Caco-2 (cell line): ENCODE data around the gene ARG1. TPM values are rescaled to one million over a fixed set of nuclear protein-coding genes. Genes with fewer than 3 reads are reported as not detected.

Experiments
- BruUV-seq: library from RNA; stranded (reverse); fragments of 400-500 nt; replicated peaks from 2 replicates; lab custom pipeline; 2021; lab: Mats Ljungman, UMichigan
- CTCF ChIA-PET: fragments of 300-600 bp; sonication (Branson Sonifier 250); formaldehyde crosslinking; loops from one replicate; lab custom pipeline; 2022; ENCODE audit warnings: antibody characterized with exemption; lab: Charles Lee
- POLR2A ChIA-PET: fragments of 300-600 bp; sonication (Branson Sonifier 250); formaldehyde crosslinking; loops from one replicate; lab custom pipeline; 2022; ENCODE audit warnings: antibody characterized with exemption; lab: Charles Lee
- DNase-seq, 2 experiments: peaks; one replicate each; pipeline versions ENCODE4 v3.0.0 to v3.0.0-alpha.2; 2020 to 2022
- H3K27me3 ChIP-seq: replicated peaks from 2 replicates; pipeline ENCODE4 v1.6.0; 2011; ENCODE audit warnings: low read length; ENCODE audit not compliant: control insufficient read depth, insufficient read depth
- H3K36me3 ChIP-seq: 2 replicates; pipeline ENCODE4 v1.5.1; 2011; ENCODE audit warnings: low read length; ENCODE audit not compliant: control insufficient read depth, insufficient read depth
- H3K4me1 ChIP-seq: fragments of 250-450 bp; sonication (Bioruptor Pico); 2 replicates; pipeline ENCODE4 v1.5.1; 2020; ENCODE audit warnings: mild to moderate bottlenecking
- H3K4me3 ChIP-seq: 2 replicates; pipeline ENCODE4 v1.5.1; 2011; ENCODE audit warnings: low read depth, mild to moderate bottlenecking, control low read depth, low read length
- H3K9me3 ChIP-seq: fragments of 250-450 bp; sonication (Bioruptor Pico); 2 replicates; pipeline ENCODE4 v1.5.1; 2020; ENCODE audit warnings: mild to moderate bottlenecking, moderate library complexity
- H3K27ac Mint-ChIP-seq: one replicate; pipeline ENCODE4 v1.8.0; 2022; ENCODE audit warnings: mixed read lengths; ENCODE audit not compliant: unreplicated experiment
- H3K27me3 Mint-ChIP-seq: one replicate; pipeline ENCODE4 v1.8.0; 2022; ENCODE audit warnings: mixed read lengths; ENCODE audit not compliant: insufficient read depth, unreplicated experiment
- H3K36me3 Mint-ChIP-seq: one replicate; pipeline ENCODE4 v1.8.0; 2022; ENCODE audit warnings: mild to moderate bottlenecking, mixed read lengths; ENCODE audit not compliant: insufficient read depth, unreplicated experiment
- H3K4me1 Mint-ChIP-seq: one replicate; pipeline ENCODE4 v1.8.0; 2022; ENCODE audit warnings: low read depth, mixed read lengths; ENCODE audit not compliant: unreplicated experiment
- H3K4me3 Mint-ChIP-seq: one replicate; pipeline ENCODE4 v1.8.0; 2022; ENCODE audit warnings: mild to moderate bottlenecking, moderate library complexity, mixed read lengths; ENCODE audit not compliant: unreplicated experiment
- H3K9me3 Mint-ChIP-seq: one replicate; pipeline ENCODE4 v1.8.0; 2022; ENCODE audit warnings: mixed read lengths; ENCODE audit not compliant: unreplicated experiment
- CTCF ChIP-seq, 2 experiments: fragments of 200-600 bp in 1 of 2; IDR thresholded peaks; 1 replicate in 1 of 2; 2 replicates in 1 of 2; pipeline versions ENCODE4 v1.5.1 to v1.8.0; 2011 to 2022; ENCODE audit warnings: antibody characterized with exemption in 1 of 2, control low read depth in 1 of 2, inconsistent platforms in 1 of 2, low read depth in 1 of 2, low read length in 1 of 2, mild to moderate bottlenecking in 1 of 2, moderate library complexity in 1 of 2; ENCODE audit not compliant: insufficient read depth in 1 of 2, severe bottlenecking in 1 of 2, unreplicated experiment in 1 of 2
- intact Hi-C: fragments of 100-400 bp; cut with micrococcal nuclease; formaldehyde crosslinking; loops from one replicate; pipeline ENCODE4 v1.10.0; 2022; ENCODE audit not compliant: unreplicated experiment
- total RNA-seq: library from RNA; stranded (reverse); gene quantifications from 2 replicates; pipeline ENCODE4 v1.2.3, GENCODE V29; 2022

The ARG1 gene
- total RNA-seq, 1 experiment from 2014 or later = not detected

- Histone ChIP-seq H3K9me3 (no peaks in the 10 kb centered on the region), H3K4me1 (no peaks in the 10 kb centered on the region), H3K27me3 (no peaks in the 10 kb centered on the region), H3K4me3 (no peak overlapping the region), H3K36me3 (peaks cover 2% of the 10 kb centered on the region; the same call in 1 of the 2 replicates)
- Mint-ChIP-seq H3K36me3 (peaks cover 36% of the 10 kb centered on the region), H3K4me1 (no peaks in the 10 kb centered on the region), H3K27me3 (no peaks in the 10 kb centered on the region), H3K27ac (no peak overlapping the region), H3K4me3 (no peak overlapping the region), H3K9me3 (no peaks in the 10 kb centered on the region)
- no peak for TF ChIP-seq CTCF (IDR thresholded peaks at IDR 0.05; ENCODE audit: insufficient read depth in 1 of 2, low read depth in 1 of 2, low read length in 1 of 2, severe bottlenecking in 1 of 2, unreplicated experiment in 1 of 2)
- ChIA-PET POLR2A (no interaction called here), CTCF (no interaction called here)
- DNase-seq = no peak
- BruUV-seq = no TSS peak
- intact Hi-C loops = no loop called here
Measured at GRCh38 chr6:131602781-131603312, 29.8 kb downstream of the ARG1 start.

GRCh38 chr6:131613296-131613925 is 40.4 kb downstream of the ARG1 start:
- no peaks in the 10 kb centered on the region for H3K27me3 Mint-ChIP-seq
- no peak overlapping the region for H3K4me3 ChIP-seq
- intact Hi-C loops = no loop called here
- H3K36me3 Mint-ChIP-seq = peaks cover 30% of the 10 kb centered on the region
- BruUV-seq = no TSS peak
- H3K4me1 ChIP-seq = no peaks in the 10 kb centered on the region
- no peaks in the 10 kb centered on the region for H3K9me3 Mint-ChIP-seq
- H3K36me3 ChIP-seq = peaks cover 2% of the 10 kb centered on the region; the same call in 1 of the 2 replicates
- H3K27ac Mint-ChIP-seq = no peak overlapping the region
- no peak for DNase-seq
- no peaks in the 10 kb centered on the region for H3K4me1 Mint-ChIP-seq
- ChIA-PET CTCF (interaction anchor here (1.3 kb wide), 1 partner anchor 14 kb away, joined by 5 read pairs; the partner anchor contains the start of gene MED23), POLR2A (no interaction called here)
- no peak for TF ChIP-seq CTCF (IDR thresholded peaks at IDR 0.05; ENCODE audit: insufficient read depth in 1 of 2, low read depth in 1 of 2, low read length in 1 of 2, severe bottlenecking in 1 of 2, unreplicated experiment in 1 of 2)
- H3K9me3 ChIP-seq = no peaks in the 10 kb centered on the region
- no peak overlapping the region for H3K4me3 Mint-ChIP-seq
- H3K27me3 ChIP-seq = no peaks in the 10 kb centered on the region

GRCh38 chr6:131615275-131615674 is 42.2 kb downstream of the ARG1 start:
- POLR2A ChIA-PET = no interaction called here

More at GRCh38 chr6:131615275-131615674, 42.2 kb downstream of the ARG1 start:
- Histone ChIP-seq H3K4me1 (no peaks in the 10 kb centered on the region), H3K4me3 (no peak overlapping the region), H3K36me3 (no peaks in the 10 kb centered on the region), H3K27me3 (no peaks in the 10 kb centered on the region), H3K9me3 (no peaks in the 10 kb centered on the region)
- BruUV-seq = no TSS peak
- no peak for TF ChIP-seq CTCF (IDR thresholded peaks at IDR 0.05; ENCODE audit: insufficient read depth in 1 of 2, low read depth in 1 of 2, low read length in 1 of 2, severe bottlenecking in 1 of 2, unreplicated experiment in 1 of 2)
- H3K4me1 Mint-ChIP-seq = no peaks in the 10 kb centered on the region
- CTCF ChIA-PET = no interaction called here
- no peak overlapping the region for H3K27ac Mint-ChIP-seq
- no peak overlapping the region for H3K4me3 Mint-ChIP-seq
- H3K27me3 Mint-ChIP-seq = no peaks in the 10 kb centered on the region
- no peak for DNase-seq
- intact Hi-C loops = no loop called here
- peaks cover 21% of the 10 kb centered on the region for H3K36me3 Mint-ChIP-seq
- H3K9me3 Mint-ChIP-seq = no peaks in the 10 kb centered on the region
